GM12891 (cell line): ENCODE results near the gene MSH3.

Source experiments
- PAX5 ChIP-seq: IDR thresholded peaks from 2 replicates; pipeline ENCODE4 v1.6.1; 2011; ENCODE audit warnings: low read length, moderate library complexity, mild to moderate bottlenecking; ENCODE audit not compliant: insufficient read depth, severe bottlenecking
- POLR2A ChIP-seq: IDR thresholded peaks from 2 replicates; pipeline ENCODE4 v1.6.1; 2011; ENCODE audit warnings: low read depth, low read length, control low read depth
- POLR2AphosphoS5 ChIP-seq: IDR thresholded peaks from 2 replicates; pipeline ENCODE4 v1.6.1; 2011; ENCODE audit warnings: low read depth, low read length, control low read depth
- POU2F2 ChIP-seq: IDR thresholded peaks from 2 replicates; pipeline ENCODE4 v1.6.1; 2011; ENCODE audit warnings: low read depth, mild to moderate bottlenecking, control low read depth, low read length, moderate library complexity
- SPI1 ChIP-seq: IDR thresholded peaks from 2 replicates; pipeline ENCODE4 v1.6.1; 2011; ENCODE audit warnings: low read depth, low read length, control low read depth
- TAF1 ChIP-seq: IDR thresholded peaks from 2 replicates; pipeline ENCODE4 v1.6.1; 2011; ENCODE audit warnings: low read depth, low read length, control low read depth

- TF ChIP-seq POLR2AphosphoS5 (no peak), POLR2A (no peak), SPI1 (no peak), TAF1 (no peak), PAX5 (no peak), POU2F2 (no peak)
Observed at GRCh38 chr5:80644900-80645299, 9.6 kb upstream of the MSH3 start.
